Measurements from ENCODE around the gene RLF. TPM values are rescaled to one million over a fixed set of nuclear protein-coding genes. Genes with fewer than 3 reads are reported as not detected.

RLF gene
- total RNA-seq, 3 donors from 2014 or later (not counting 1 experiment from before 2014, with no cell fraction given): 25.6 to 29.7 (median 26.7) TPM

DNA sequence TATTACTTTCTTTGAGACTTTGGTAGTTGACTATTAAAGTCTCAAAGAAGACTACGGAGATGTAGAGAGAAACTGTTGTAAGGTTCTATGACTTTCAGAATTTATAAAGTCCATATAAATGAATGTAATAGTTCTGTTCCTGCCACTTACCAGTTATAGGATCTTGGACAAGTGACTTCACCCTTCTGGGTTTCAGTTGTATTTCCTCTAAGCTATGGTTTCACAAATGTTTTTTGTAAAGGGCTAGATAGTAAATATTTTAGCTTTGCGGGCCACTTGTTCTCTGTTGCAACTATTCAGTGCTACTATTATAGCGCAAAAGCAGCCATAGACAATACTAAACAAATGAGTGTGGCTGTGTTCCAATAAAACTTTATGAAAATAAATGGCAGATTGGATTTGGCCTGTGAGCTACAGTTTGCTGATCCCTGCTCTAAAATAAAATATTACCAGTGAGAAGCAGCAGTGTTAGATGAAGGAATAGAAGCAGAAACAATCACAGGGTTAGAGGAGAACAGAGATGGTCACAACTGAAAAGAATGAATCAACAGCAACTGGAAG is 111.5 kb downstream of the RLF start:
- no peak for TF ChIP-seq CTCF (IDR thresholded peaks at IDR 0.05)
- peaks cover 0 to 11% of the 10 kb centered on the region in 2 donors for H3K4me1 Mint-ChIP-seq
- H3K36me3 ChIP-seq (ENCODE audit: control insufficient read depth, insufficient read depth, low read length): peaks cover 64% of the 10 kb centered on the region
- WGBS (ENCODE audit: insufficient coverage): 74% methylated on average over 2 of the region's 3 CpGs
- H3K9me3 Mint-ChIP-seq: no peaks in the 10 kb centered on the region
- intact Hi-C loops (cut with micrococcal nuclease): no loop called here
- no peak overlapping the region for H3K4me3 Mint-ChIP-seq
- peaks cover 8% of the 10 kb centered on the region for H3K36me3 Mint-ChIP-seq
- H3K27me3 Mint-ChIP-seq (ENCODE audit: low read depth in 2 of 2): no peaks in the 10 kb centered on the region
- DNase-seq (no peak), ATAC-seq (no peak)
- H3K4me3 ChIP-seq (ENCODE audit: low read length): no peak overlapping the region
- no peaks in the 10 kb centered on the region for H3K4me1 ChIP-seq (ENCODE audit: control insufficient read depth, insufficient read depth, low read length)
- no peak overlapping the region for H3K27ac ChIP-seq (ENCODE audit: low read length)
- H3K9me3 ChIP-seq (ENCODE audit: control insufficient read depth, insufficient read depth, low read length): no peaks in the 10 kb centered on the region
- H3K27ac Mint-ChIP-seq: no peak overlapping the region
- no peaks in the 10 kb centered on the region for H3K27me3 ChIP-seq (ENCODE audit: control insufficient read depth, insufficient read depth, low read length)

DNA sequence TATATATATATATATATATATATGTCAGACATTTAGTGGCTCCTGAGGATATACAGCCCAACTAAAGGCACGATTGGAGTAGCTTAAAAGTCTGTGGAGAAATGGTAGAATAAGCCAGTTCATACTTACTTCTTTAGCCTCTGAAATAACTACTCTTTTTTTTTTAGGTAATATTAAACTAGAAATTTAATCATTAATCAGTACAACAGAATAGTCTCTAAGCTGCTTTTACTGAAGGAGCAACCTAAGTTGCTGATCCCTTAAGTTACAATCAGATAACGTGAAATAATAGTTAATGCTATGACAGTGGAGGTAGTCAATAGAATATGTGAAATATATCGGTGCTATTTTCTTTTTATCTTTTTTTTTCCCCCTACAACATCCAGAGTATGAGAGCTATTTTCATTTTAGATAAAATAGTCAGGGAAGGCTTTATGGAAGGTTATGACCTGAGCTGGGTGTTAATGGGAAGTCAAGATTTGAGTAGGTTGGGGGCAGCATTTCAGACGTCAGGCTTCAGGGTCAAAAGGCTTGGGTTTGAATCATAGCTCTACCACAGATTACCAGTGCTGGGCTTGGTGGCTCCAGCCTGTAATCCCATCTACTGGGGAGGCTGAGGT is 112.5 kb downstream of the RLF start:
- no peak for TF ChIP-seq CTCF (IDR thresholded peaks at IDR 0.05)
- intact Hi-C loops (cut with micrococcal nuclease): no loop called here
- H3K9me3 ChIP-seq (ENCODE audit: control insufficient read depth, insufficient read depth, low read length): no peaks in the 10 kb centered on the region
- H3K4me1 Mint-ChIP-seq: peaks cover 0 to 11% of the 10 kb centered on the region in 2 donors
- no peak overlapping the region for H3K27ac ChIP-seq (ENCODE audit: low read length)
- peaks cover 8% of the 10 kb centered on the region for H3K36me3 Mint-ChIP-seq
- ATAC-seq (no peak), DNase-seq (no peak)
- H3K4me1 ChIP-seq (ENCODE audit: control insufficient read depth, insufficient read depth, low read length): no peaks in the 10 kb centered on the region
- no peaks in the 10 kb centered on the region for H3K27me3 ChIP-seq (ENCODE audit: control insufficient read depth, insufficient read depth, low read length)
- H3K9me3 Mint-ChIP-seq: no peaks in the 10 kb centered on the region
- WGBS (ENCODE audit: insufficient coverage): 90% methylated on average over 1 of the region's 4 CpGs
- no peak overlapping the region for H3K4me3 ChIP-seq (ENCODE audit: low read length)
- peaks cover 55% of the 10 kb centered on the region for H3K36me3 ChIP-seq (ENCODE audit: control insufficient read depth, insufficient read depth, low read length)
- H3K4me3 Mint-ChIP-seq: no peak overlapping the region
- H3K27me3 Mint-ChIP-seq (ENCODE audit: low read depth in 2 of 2): no peaks in the 10 kb centered on the region
- no peak overlapping the region for H3K27ac Mint-ChIP-seq

DNA sequence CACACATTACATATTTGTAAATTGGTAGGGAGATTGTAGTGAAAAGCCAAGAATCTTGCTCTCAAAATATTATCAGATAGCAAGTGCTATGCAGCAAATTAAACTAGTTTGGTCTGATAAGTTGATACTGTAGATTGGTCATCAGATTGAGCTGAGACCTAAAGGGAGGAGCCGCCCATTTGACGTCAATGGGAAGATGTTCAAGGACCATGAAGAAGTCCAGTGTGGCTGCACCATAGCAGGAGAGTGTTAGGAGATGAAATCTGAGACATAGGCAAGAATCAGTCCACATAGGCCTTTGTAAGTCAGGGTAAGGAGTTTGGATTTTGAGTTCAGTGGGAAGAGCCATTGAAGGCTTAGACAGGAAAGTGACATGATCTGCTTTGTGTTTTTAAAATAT is 113.1 kb downstream of the RLF start:
- DNase-seq: no peak
- Histone ChIP-seq H3K4me1 (ENCODE audit: control insufficient read depth, insufficient read depth, low read length) (no peaks in the 10 kb centered on the region), H3K27me3 (ENCODE audit: control insufficient read depth, insufficient read depth, low read length) (no peaks in the 10 kb centered on the region), H3K27ac (ENCODE audit: low read length) (no peak overlapping the region), H3K4me3 (ENCODE audit: low read length) (no peak overlapping the region), H3K9me3 (ENCODE audit: control insufficient read depth, insufficient read depth, low read length) (no peaks in the 10 kb centered on the region), H3K36me3 (ENCODE audit: control insufficient read depth, insufficient read depth, low read length) (peaks cover 52% of the 10 kb centered on the region)
- Mint-ChIP-seq H3K27ac (no peak overlapping the region), H3K4me3 (no peak overlapping the region), H3K9me3 (no peaks in the 10 kb centered on the region), H3K36me3 (peaks cover 8% of the 10 kb centered on the region), H3K27me3 (ENCODE audit: low read depth in 2 of 2) (no peaks in the 10 kb centered on the region), H3K4me1 (peaks cover 0 to 11% of the 10 kb centered on the region in 2 donors)
- ATAC-seq: no peak
- intact Hi-C loops (cut with micrococcal nuclease): no loop called here
- TF ChIP-seq CTCF (IDR thresholded peaks at IDR 0.05): no peak
- WGBS (ENCODE audit: insufficient coverage): 98% methylated on average over 2 of the region's 2 CpGs

DNA sequence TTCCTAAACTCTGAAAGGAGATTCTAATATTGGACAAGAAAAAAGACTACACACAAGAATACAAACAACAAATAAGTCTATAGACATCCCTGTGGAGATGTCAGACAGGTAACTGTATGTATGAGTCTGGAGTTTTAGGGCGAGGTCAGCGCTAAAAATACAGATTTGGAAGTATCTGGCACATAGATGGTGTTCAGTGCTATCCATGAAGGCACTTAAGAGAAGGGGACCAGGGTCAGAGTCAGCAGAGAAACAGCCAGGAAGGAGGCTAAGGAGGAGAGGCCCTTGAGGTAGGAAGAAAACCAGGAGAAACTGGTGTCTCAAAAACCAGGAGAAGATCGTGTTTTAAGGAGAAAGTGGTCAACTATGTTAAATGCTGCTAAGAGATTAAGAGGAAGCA is 114.9 kb downstream of the RLF start:
- Histone ChIP-seq H3K9me3 (ENCODE audit: control insufficient read depth, insufficient read depth, low read length) (no peaks in the 10 kb centered on the region), H3K4me1 (ENCODE audit: control insufficient read depth, insufficient read depth, low read length) (no peaks in the 10 kb centered on the region), H3K27me3 (ENCODE audit: control insufficient read depth, insufficient read depth, low read length) (no peaks in the 10 kb centered on the region), H3K36me3 (ENCODE audit: control insufficient read depth, insufficient read depth, low read length) (peaks cover 42% of the 10 kb centered on the region), H3K27ac (ENCODE audit: low read length) (no peak overlapping the region), H3K4me3 (ENCODE audit: low read length) (no peak overlapping the region)
- Mint-ChIP-seq H3K4me1 (peaks cover 0 to 5% of the 10 kb centered on the region in 2 donors), H3K27ac (no peak overlapping the region), H3K27me3 (ENCODE audit: low read depth in 2 of 2) (no peaks in the 10 kb centered on the region), H3K9me3 (no peaks in the 10 kb centered on the region), H3K36me3 (peaks cover 10% of the 10 kb centered on the region), H3K4me3 (no peak overlapping the region)
- DNase-seq (no peak), ATAC-seq (no peak)
- intact Hi-C loops (cut with micrococcal nuclease): no loop called here
- no peak for TF ChIP-seq CTCF (IDR thresholded peaks at IDR 0.05)
- 96% methylated on average over 3 of the region's 3 CpGs for WGBS (ENCODE audit: insufficient coverage)

Measured in natural killer cell (primary cell).